Cardiac muscle cell (in vitro differentiated cells and primary cell): ENCODE results near the gene EDEM3. TPM values are rescaled to one million over a fixed set of nuclear protein-coding genes. Genes with fewer than 3 reads are reported as not detected.

Experiments
- DNase-seq, 2 donors: peaks; one replicate each; pipeline versions ENCODE4 v3.0.0 to v3.0.0-alpha.2; 2010 to 2017; ENCODE audit warnings: low read depth in 1 of 2, low spot score in 1 of 2
- H3K27ac ChIP-seq: fragments of 200-600 bp; sonication (generic); 2 replicates; pipeline ENCODE4 v1.5.1; 2016
- H3K27me3 ChIP-seq: fragments of 200-600 bp; sonication (generic); 2 replicates; pipeline ENCODE4 v1.6.0; 2016; ENCODE audit warnings: control low read depth
- H3K36me3 ChIP-seq: fragments of 200-600 bp; sonication (generic); 2 replicates; pipeline ENCODE4 v1.5.1; 2016; ENCODE audit warnings: control low read depth
- H3K4me1 ChIP-seq: fragments of 200-600 bp; sonication (generic); 2 replicates; pipeline ENCODE4 v1.8.1; 2017; ENCODE audit warnings: low read depth, mild to moderate bottlenecking, mixed run types
- H3K4me3 ChIP-seq: fragments of 200-600 bp; sonication (generic); 2 replicates; pipeline ENCODE4 v1.5.1; 2016; ENCODE audit warnings: mild to moderate bottlenecking
- H3K9me3 ChIP-seq: fragments of 200-600 bp; sonication (generic); 2 replicates; pipeline ENCODE4 v1.5.1; 2017; ENCODE audit warnings: low read depth, mild to moderate bottlenecking, control low read depth
- polyA plus RNA-seq: library from polyadenylated mRNA; unstranded; fragments of >200 nt; fragmentation: Nextera tagmentation; extraction: Ambion mirVana; gene quantifications from 2 replicates; pipeline ENCODE4 v1.2.1, GENCODE V29; 2016
- total RNA-seq: library from RNA; depleted of rRNA; stranded (reverse); fragments of >200 nt; gene quantifications from 2 replicates; pipeline ENCODE4 v1.2.3, GENCODE V29; 2016
- TF ChIP-seq, protein P1 (sequence below): IDR thresholded peaks from 2 replicates; pipeline ENCODE4 v1.5.1; 2012; ENCODE audit warnings: low read depth, mild to moderate bottlenecking, low read length

Gene EDEM3
- total and polyA plus RNA-seq, 2 experiments from 2014 or later = 14.6 to 26.1 TPM

GRCh38 chr1:184650177-184650866 lies 104.3 kb downstream of the EDEM3 start:
- Histone ChIP-seq H3K4me1 (peaks cover 7% of the 10 kb centered on the region), H3K36me3 (no peaks in the 10 kb centered on the region), H3K27ac (no peak overlapping the region), H3K9me3 (no peaks in the 10 kb centered on the region), H3K4me3 (no peak overlapping the region), H3K27me3 (no peaks in the 10 kb centered on the region)
- TF ChIP-seq, protein P1, sequence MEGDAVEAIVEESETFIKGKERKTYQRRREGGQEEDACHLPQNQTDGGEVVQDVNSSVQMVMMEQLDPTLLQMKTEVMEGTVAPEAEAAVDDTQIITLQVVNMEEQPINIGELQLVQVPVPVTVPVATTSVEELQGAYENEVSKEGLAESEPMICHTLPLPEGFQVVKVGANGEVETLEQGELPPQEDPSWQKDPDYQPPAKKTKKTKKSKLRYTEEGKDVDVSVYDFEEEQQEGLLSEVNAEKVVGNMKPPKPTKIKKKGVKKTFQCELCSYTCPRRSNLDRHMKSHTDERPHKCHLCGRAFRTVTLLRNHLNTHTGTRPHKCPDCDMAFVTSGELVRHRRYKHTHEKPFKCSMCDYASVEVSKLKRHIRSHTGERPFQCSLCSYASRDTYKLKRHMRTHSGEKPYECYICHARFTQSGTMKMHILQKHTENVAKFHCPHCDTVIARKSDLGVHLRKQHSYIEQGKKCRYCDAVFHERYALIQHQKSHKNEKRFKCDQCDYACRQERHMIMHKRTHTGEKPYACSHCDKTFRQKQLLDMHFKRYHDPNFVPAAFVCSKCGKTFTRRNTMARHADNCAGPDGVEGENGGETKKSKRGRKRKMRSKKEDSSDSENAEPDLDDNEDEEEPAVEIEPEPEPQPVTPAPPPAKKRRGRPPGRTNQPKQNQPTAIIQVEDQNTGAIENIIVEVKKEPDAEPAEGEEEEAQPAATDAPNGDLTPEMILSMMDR = no peak
- no peak for DNase-seq

- TF ChIP-seq, protein P1 = no peak
- H3K4me3 ChIP-seq = no peak overlapping the region
- H3K36me3 ChIP-seq = no peaks in the 10 kb centered on the region
- H3K27me3 ChIP-seq = no peaks in the 10 kb centered on the region
- peaks cover 7% of the 10 kb centered on the region for H3K4me1 ChIP-seq
- H3K27ac ChIP-seq = no peak overlapping the region
- H3K9me3 ChIP-seq = no peaks in the 10 kb centered on the region
- DNase-seq = no peak
These were observed 105.2 kb downstream of the EDEM3 start for GRCh38 chr1:184649451-184649888.

- no peaks in the 10 kb centered on the region for H3K27me3 ChIP-seq
- no peaks in the 10 kb centered on the region for H3K9me3 ChIP-seq
- H3K27ac ChIP-seq = no peak overlapping the region
- no peak for DNase-seq
- TF ChIP-seq, protein P1 = no peak
- H3K4me1 ChIP-seq = peaks cover 7% of the 10 kb centered on the region
- no peak overlapping the region for H3K4me3 ChIP-seq
- no peaks in the 10 kb centered on the region for H3K36me3 ChIP-seq
These were observed 105.8 kb downstream of the EDEM3 start for GRCh38 chr1:184648856-184649201.

- Histone ChIP-seq H3K9me3 (no peaks in the 10 kb centered on the region), H3K27me3 (no peaks in the 10 kb centered on the region), H3K4me1 (peaks cover 7% of the 10 kb centered on the region), H3K36me3 (no peaks in the 10 kb centered on the region), H3K27ac (no peak overlapping the region), H3K4me3 (no peak overlapping the region)
- TF ChIP-seq, protein P1 = no peak
- no peak for DNase-seq
These were observed 106.3 kb downstream of the EDEM3 start for GRCh38 chr1:184648160-184648855.

GRCh38 chr1:184647471-184647870 lies 107.2 kb downstream of the EDEM3 start:
- H3K4me1 ChIP-seq = peaks cover 7% of the 10 kb centered on the region
- TF ChIP-seq, protein P1 = no peak
- H3K4me3 ChIP-seq = no peak overlapping the region
- H3K9me3 ChIP-seq = no peaks in the 10 kb centered on the region
- H3K27ac ChIP-seq = no peak overlapping the region
- H3K27me3 ChIP-seq = no peaks in the 10 kb centered on the region
- no peaks in the 10 kb centered on the region for H3K36me3 ChIP-seq
- DNase-seq = no peak
